AG09309 (cell line): ENCODE measurements around the gene NEDD8.

ENCODE experiments used
- DNase-seq: peaks from one replicate; pipeline ENCODE4 v3.0.0-alpha.2; 2010; ENCODE audit warnings: low read depth
- H3K4me3 ChIP-seq: 2 replicates; pipeline ENCODE4 v1.5.1; 2011; ENCODE audit warnings: mild to moderate bottlenecking, low read depth, low read length, moderate library complexity; ENCODE audit not compliant: control insufficient read depth
- TF ChIP-seq, protein P1 (sequence below): IDR thresholded peaks from 2 replicates; pipeline ENCODE4 v1.5.1; 2011; ENCODE audit warnings: mild to moderate bottlenecking, low read depth, low read length, inconsistent platforms; ENCODE audit not compliant: insufficient read depth, control insufficient read depth; ENCODE audit errors: missing control alignments

Gene NEDD8

DNA sequence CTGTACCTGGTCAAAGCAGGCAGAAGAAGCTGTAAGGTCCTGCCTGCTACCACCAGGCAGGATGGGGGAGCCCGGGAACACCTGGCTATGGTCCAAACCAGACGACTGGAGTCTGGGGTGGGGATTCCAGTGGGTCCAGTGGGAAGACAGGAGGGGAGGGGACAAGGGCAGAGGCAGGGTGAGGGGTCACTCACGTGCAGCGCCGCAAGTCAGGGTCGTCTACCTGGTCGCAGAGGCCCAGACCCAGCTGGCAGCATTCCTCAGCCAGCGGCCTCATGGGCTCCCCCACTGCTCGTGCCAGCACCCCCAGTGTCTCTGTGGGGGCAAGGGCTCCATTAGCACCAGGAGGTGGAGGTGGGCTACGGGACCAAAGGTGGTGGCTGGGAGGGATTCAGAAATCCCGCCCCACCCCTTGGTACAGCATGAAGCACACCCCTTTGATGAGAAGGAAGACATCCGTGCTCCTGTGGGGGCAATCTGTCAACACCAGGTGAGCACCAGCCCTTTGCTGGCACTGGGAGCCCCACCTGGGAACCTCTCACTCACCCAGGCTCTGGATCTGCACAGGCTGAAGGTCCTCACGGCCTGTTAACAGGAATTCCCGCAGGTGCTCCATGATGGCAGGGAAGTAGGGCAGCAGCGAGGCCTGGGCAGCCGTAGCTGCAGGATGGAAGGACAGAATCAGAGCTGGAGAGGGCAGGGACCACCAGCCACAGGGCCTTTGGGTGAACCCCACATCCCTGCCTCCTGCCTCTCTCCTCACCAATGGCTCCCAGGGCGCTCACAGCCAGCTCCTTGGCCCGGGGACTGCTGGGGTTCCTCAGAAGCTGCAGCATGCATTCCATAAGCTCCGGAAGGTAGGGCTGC lies 47.8 kb downstream of the NEDD8 start:
- no peak overlapping the region for H3K4me3 ChIP-seq
- DNase-seq: no peak
- TF ChIP-seq, protein P1, sequence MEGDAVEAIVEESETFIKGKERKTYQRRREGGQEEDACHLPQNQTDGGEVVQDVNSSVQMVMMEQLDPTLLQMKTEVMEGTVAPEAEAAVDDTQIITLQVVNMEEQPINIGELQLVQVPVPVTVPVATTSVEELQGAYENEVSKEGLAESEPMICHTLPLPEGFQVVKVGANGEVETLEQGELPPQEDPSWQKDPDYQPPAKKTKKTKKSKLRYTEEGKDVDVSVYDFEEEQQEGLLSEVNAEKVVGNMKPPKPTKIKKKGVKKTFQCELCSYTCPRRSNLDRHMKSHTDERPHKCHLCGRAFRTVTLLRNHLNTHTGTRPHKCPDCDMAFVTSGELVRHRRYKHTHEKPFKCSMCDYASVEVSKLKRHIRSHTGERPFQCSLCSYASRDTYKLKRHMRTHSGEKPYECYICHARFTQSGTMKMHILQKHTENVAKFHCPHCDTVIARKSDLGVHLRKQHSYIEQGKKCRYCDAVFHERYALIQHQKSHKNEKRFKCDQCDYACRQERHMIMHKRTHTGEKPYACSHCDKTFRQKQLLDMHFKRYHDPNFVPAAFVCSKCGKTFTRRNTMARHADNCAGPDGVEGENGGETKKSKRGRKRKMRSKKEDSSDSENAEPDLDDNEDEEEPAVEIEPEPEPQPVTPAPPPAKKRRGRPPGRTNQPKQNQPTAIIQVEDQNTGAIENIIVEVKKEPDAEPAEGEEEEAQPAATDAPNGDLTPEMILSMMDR: no peak

DNA sequence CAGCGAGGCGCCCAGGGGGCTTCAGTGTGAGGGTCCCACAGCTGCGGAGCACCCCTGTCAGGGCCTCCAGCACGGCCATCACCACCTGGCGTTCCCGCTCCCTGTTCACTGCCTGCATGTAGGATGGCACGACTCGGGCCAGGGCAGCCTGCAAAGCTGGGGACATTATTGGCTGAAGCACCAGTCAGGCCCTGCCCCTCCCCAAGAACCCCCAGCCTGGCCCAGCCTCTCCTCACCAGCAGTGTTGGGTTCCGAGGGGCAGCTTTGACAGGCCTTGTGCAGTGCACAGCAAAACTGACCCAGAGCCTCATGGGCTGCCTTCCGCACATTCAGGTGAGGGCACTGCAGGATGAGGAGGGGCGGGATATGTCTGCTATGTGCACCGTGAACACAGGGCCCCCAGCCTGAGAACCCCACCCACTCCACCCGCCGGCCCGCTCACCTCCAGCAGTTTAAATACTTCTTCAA lies 49.1 kb downstream of the NEDD8 start:
- TF ChIP-seq, protein P1: no peak
- no peak for DNase-seq
- H3K4me3 ChIP-seq: no peak overlapping the region

DNA sequence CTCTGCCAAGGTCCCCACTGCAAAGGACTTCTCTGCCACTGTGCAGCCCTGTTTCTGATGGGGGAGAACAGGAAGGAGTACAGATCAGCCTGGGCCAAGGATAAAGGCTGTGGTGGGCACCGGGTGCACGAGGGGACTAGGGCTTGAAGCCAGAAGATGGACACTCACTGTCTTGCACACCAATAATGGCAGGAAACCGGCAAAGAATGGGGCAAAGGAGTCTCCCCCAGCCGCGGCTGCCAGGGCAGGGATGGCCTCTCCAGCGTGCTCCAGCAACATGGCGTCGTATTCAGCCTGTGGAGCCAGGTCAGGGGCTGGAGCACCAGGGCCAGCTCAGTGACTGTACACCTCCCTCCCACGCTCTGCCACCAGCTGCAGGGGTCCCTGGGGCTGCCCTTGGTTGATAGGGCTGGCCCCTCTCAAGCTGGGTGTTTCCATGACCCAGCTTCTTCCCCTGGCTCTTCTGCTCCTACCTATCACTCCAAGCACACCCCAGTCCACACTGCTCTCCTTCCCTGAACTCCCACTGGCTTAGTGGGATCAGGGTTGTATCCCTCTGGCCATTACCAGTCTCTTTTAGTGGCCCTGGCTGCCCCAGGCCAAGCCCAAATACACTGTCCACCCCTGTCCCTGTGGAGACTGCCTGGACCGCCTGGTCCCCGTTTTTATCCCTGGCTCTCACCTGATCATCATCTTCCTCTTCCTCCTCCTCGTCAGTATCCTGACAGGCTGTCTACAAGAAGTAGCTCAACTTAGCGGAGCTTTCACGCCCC lies 49.9 kb downstream of the NEDD8 start:
- no peak overlapping the region for H3K4me3 ChIP-seq
- DNase-seq: no peak
- TF ChIP-seq, protein P1: no peak

DNA sequence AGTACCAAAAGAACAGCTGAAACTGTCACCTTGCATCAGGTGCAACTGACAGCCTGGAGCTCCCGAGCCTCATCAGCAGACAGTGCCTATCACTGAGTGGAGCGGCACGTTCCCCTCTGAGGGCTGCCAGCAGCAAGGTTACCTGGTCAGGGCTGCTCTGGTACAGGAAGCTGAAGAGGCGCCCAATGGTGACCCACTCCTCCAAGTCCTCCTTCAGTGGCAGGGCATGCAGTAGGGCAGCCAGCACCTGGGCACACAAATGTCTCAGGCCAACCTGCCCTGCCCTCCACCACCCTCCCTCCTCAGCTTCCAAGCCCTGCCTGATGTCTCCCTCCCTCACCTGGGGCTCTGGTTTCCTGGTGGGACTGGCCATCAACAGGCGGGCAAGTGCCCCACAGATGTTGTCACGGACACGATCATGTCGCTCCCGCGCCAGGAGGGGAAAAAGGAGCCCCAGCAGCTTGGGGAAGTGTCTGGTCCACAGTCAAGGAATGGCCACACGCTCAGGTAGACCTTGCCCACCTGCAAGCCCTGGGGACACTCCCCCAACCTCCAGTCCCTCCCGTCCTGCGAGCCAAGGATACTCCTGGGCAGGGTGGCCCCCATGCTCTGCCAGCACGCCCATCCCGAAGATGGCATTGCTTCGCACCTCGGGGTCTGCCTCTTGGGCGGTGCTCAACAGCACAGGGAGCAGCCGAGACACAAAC lies 50.6 kb downstream of the NEDD8 start:
- TF ChIP-seq, protein P1: no peak
- DNase-seq: no peak
- no peak overlapping the region for H3K4me3 ChIP-seq

DNA sequence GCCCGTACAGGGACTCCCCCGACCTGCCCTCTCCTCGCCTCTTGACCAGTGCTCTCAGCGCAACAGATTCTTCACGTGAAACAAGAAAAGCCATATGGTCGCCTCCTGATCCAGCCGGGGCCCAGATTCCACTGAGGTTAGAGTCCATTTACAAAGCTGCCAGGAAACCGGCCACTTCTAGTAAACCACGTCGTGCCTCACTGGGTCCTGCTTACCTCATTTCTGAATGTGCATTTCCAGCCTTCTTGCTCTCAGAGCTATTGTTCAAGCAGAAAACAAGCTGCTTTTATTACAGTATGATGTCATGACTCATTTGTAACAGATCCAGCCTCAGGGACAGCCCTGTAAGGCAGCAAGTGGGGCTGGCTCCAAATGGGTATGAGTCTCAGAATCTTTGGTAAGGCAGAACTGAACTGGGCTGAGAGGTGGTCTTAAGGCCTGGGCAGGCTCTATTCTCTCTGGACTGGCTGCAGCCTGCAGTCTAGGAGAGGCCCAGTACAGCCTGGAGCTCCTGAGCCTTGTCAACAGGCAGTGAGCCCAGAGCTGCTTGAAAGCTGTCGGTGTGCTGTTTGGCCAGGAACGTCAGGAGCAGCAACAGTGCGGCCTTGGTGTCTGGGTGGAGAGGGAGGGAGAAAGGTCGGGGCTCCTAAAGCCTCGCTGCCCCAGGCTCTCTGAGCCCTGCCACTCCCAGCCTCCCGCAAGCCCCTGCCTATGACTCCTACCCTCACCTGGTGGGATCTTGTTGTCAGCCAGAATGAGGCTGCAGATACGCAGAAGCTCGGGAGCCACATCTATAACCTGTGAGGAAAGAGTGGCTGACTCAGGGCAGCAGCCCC lies 52.0 kb downstream of the NEDD8 start:
- H3K4me3 ChIP-seq: no peak overlapping the region
- peak; percentile 79 for DNase-seq
- TF ChIP-seq, protein P1: no peak
